Stimulated activated CD4-positive, alpha-beta T cell treated with anti-CD3 and anti-CD28 coated beads, Interleukin-2, amount 100 ng/mL, for 24 hours (primary cell): ENCODE measurements around the gene LSMEM2.

Source experiments
- DNase-seq, 2 donors: peaks; one replicate each; pipeline ENCODE4 v3.0.0-alpha.2; 2020

LSMEM2 gene

GRCh38 chr3:50286322-50287227 lies 7.7 kb downstream of the LSMEM2 start:
- no peak for DNase-seq

GRCh38 chr3:50287262-50287661 lies 8.4 kb downstream of the LSMEM2 start:
- DNase-seq: no peak

DNA sequence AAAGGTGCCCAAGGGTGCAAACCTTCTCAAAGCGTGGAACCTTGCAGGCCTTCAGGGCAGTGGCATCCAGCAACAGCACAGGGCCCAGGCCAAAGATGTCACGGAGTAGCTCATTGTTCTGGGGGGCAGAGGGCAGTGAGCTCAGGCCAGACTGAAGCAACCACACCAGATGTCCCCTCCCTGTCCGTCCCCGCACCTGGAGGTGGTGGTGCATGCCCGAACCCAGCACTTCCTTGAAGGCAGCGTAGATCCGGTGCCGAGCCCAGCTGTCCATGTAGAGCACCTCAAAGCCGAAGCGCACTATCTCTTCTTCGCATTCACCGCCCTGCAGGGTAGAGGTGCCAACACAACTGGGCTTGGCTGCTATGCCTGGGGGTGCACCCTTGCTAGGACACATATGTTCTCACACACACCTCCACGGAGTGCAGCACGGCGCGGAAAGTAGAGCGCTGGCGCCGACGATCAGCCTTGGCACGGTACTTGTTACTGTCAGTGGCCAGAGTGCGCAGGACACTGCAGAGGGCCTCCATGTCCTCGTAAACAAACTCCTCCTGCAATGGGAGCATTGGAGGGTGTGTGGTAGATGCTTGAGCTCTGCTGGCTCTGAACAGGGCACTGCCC lies 9.6 kb downstream of the LSMEM2 start:
- DNase-seq: no peak

DNA sequence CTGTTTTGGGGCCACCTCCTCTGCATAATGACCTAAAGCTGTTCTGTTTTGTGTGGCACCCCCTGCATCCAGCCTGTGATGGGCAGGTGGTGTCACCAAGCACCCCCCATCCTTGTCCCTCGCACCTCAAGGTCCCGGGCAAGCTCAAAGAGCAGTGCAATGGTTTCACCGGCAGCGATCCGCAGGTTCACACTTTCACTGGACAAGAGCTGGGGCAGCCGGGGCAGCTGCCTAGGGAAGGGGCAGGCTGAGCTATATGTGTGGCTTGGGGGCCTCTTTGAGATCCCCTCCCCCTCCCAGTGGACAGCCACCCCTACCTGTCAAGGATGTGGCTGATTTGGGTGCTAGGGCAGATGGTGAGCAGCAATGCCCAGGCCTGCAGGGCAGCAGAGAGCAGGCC lies 10.2 kb downstream of the LSMEM2 start:
- DNase-seq: no peak

DNA sequence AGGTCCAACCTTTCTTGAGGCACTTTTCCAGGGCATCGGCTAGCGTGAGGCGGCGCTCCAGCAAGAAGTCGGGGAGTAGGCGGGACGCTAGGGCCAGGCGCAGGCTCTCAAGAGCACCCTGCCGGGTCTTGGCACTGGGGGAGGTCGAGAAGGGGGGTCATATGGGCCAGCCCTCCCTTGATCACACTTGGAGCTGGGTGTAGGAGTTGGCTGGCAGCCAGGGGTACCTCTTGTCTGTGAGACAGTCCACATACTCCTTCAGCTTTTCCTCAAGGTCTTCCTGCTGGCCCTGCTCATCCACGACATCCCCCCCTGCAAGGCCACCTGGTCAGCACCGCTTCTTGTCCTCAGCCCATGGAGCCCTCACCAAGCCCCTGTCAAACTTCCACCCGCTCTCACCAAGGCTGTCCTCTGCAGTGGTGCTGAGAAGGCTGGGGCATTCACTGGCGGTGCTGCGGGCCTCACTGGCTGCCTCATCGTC lies 11.3 kb downstream of the LSMEM2 start:
- DNase-seq: no peak

DNA sequence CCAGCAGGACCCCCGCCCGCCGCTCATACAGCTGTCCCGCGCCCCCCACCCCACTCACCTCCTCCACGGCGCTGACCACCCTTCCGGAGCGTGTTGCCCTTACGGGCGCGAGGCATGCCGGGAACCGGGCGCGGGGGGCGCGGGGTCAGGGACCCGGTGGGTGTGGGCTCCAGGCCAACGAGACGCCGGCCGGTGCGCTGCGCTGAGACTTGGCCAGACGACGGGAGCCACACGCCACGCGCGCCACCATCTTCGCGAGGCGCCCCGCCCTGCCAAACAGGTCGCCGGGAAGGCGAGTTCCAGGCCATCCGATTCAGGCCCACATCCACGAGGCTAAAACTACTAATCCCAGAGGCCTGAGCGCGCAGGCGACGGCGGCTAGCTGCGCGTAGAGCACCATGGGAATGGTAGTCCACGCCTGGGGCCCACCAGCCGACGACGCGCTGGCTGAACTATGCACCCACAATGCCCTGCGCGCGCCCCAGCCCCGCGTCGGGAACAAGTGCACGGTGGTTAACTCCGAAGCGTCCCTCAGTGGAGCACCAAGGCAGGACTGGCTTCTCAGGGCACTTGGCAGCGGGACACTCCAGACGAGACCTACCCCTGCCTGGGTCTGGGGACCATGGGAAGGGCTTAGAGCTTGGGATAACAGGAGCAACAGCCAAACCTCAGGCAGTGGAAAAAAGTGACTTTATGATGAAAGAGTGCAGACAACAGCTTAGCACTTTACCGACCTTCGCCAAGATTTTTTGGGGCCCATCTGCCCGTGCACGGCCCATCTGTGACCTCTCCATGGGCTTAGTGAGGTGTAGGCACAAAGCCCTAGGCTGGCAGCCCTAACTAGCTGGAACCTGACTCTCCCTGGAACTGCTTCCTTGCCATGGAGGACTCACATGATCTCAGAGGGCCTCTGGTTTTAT lies 13.5 kb downstream of the LSMEM2 start, which contains the start of gene IFRD2:
Gene IFRD2 (minus strand): TSS at position 271 of the 920 bp plus-strand sequence. CDS start 155 bp downstream, at position 116.
- peak; percentile 94 to 95 for DNase-seq

- DNase-seq: no peak
Measured at GRCh38 chr3:50293079-50293801, 14.4 kb downstream of the LSMEM2 start.

GRCh38 chr3:50294089-50294488 lies 15.2 kb downstream of the LSMEM2 start:
- no peak for DNase-seq

- DNase-seq: no peak
Measured at GRCh38 chr3:50294492-50295403, 15.9 kb downstream of the LSMEM2 start.

DNA sequence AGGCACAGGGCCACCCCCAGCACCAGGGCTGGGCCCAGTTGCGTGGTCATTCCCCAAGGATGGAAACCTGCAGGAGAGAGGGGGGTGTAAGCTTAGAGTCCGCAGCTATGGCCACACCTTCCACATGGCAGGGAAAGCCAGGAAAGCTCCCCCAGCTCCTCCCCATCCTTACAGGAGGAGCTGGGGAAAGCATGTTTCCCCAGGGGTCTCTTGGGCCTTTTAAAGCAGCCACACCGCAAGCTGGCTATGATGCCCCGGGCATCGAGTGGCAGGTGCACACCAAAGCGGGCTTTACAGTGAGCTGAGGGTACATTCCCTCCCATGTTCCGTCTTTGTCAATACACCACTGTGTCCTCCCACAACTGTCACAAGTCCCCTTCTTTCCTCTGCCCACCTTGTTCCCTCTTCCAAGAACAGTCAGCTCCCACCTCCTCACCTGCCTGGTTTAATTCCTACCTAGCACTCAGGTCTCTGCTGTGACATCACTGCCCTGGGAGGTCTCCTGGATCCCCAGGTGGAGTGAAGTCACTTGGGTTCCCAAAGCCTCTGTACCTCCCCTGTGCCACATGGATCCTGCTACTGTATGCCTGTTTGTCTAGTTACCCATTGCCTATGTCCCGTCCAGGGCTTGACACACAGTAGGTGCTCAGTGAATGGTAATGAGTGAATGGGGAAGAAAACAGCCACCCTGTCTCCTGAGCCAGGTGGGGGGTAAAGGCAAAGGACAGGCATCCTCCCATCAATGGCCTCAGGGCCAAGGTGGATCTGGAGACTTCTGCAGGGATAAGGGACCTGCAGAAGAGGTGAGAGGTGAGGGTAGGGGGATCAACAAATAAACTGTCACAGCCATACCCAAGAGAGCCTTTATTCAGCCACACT lies 16.9 kb downstream of the LSMEM2 start:
- DNase-seq: no peak

GRCh38 chr3:50296721-50297383 lies 18.0 kb downstream of the LSMEM2 start:
- no peak for DNase-seq

GRCh38 chr3:50297384-50297775 lies 18.5 kb downstream of the LSMEM2 start:
- no peak for DNase-seq

DNA sequence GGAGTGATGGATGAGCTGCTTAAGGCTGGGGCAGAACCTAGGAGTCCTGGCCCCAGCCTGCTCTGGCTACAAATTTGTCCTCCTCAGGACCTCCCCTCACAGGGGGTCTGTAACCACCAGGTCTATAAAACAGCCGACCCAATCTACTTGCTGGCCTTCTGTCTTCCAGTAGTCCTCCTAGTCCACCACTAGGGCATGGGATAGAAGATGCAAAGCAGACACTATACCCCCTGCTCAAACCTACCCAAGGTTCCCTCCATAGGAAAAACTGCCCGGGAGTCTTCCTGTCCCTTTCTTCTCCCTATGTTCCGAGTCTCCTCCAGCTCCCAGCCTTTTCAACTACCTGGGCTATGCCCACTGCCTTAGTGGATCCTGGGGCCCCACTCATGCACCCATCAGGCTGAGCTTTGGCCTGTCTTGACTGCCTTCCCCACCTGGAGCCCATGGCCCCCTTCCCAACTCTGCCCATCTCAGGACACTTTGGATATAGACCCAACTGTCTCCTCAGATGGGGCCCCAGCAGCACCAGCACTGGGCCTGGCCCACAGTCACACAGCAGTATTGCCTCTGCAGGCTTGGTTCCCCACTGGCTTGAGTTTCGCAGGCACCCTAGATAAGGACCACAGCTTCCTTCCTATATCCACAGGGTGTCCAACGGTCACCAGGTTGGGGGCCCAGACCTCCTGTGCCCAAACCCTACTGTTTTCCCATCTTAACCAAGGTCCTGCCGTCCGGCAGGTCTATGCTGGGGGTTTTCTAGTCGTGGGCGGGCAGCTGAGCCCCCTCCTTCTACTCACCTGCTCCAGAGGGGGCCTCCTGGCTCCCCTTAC lies 19.2 kb downstream of the LSMEM2 start:
- DNase-seq: no peak

- DNase-seq: peak; percentile 99 to 100
Measured at GRCh38 chr3:50298836-50299637, 20.1 kb downstream of the LSMEM2 start, which contains the start of the genes HYAL3 and NAA80. HYAL3 (minus strand) TSS chr3:50299405; CDS start chr3:50295602, 3,803 bp downstream. NAA80 (minus strand) TSS chr3:50299405; CDS start chr3:50297463, 1,942 bp downstream.

DNA sequence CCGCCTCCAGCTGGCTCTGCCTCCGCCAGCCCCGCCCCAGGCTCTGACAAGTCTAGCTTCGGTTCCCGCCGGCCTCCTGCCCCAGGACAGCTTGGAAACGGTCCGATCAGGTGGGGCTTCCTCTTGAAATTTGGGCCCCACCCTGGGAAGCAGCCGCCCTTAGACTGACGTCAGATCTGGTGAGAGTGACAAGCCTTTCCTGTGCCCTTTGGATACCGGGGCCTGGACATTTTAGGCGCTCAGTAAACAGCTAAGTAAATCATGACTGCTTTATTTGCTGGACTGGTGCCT lies 20.7 kb downstream of the LSMEM2 start:
- DNase-seq: no peak

DNA sequence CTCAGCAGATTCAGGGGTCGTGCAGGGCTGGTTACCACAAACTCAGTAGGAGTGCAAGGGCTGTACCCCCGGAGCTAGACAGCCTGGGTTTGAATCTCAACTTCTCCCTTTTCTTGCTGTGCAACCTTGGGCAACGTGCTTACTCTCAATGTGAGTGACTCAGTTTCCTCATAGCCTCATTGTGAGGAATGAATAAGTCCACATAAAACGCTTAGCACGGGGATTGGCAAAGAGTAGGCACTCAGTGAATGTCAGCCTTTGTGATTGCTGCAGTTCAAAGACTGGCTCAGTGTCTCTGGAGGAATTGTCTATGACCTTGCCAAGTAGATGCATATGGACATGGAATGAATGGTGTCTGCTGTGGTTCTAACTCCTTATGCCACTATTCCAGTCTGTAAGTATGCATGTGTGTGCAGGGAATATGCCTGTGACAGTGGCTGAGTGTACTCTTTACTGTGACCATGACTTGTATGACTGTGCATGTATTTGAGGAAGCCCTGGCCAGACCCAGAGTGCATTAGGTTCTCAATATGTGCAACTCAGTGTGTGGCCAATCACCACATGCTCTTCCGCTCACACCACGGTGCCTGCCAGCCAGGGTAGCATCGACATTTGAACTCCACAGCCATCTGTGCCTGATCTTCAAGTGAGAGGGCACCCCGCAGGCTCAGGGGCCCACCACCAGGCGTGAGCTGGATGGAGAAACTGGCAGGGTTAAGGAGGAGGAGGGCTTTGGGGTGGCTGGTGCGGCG lies 21.2 kb downstream of the LSMEM2 start:
- no peak for DNase-seq
